HG03520 (cell line): ENCODE measurements around the gene PTPRN2.

Source experiments
- ATAC-seq: cut with Tn5 transposase; IDR thresholded peaks from one replicate; pipeline ENCODE4 v1.9.1; 2021; ENCODE audit warnings: mild to moderate bottlenecking, moderate library complexity; ENCODE audit not compliant: unreplicated experiment

PTPRN2 gene

DNA sequence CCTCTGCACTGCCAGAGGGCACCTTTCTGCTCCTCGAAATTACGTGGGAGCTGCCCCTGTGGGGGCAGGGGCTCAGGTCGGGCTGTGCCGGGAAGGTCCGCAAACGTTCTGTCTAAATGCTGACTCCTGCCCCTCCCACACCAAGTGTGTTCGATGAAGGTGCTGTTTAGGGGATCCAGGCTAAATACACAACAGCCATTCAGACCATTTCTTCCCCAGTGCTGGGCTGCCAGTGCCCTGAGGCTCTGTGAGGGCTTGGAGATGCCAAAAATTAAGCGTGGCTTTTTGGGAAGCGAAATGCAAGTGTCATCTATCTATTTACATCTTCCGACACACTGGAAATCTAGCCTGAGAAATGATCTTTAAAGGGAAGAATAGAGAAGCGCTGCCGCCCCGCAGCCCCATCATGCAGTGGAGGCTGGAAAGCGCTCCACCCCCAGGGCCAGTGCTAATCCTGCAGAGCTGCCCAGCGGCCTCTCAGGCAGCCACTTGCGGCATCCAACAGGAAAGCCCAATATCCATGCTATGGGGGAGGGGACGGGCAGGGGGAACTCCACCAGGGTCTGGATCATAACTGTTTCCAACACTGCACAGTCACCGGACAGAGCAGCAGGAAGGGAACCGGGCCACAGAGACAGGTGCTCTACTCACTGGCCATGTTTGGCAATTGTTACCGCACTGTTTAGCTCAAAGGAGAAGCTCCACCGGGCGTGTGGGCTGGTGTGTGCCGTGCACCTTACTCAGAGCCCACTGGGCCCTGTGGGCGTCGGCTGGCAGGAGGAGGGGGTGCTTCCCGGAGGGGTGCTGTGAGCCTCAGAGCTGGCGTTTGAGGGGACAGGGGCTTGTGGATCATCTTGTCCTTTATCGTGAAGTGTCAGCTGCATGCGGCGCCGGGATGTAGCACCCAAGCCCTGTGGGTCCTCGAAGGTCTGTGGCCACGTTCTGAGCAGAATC, 1045.3 kb downstream of the PTPRN2 start:
- ATAC-seq, result no peak

GRCh38 chr7:157541295-157542067, 1046.1 kb downstream of the PTPRN2 start:
- no peak for ATAC-seq

DNA sequence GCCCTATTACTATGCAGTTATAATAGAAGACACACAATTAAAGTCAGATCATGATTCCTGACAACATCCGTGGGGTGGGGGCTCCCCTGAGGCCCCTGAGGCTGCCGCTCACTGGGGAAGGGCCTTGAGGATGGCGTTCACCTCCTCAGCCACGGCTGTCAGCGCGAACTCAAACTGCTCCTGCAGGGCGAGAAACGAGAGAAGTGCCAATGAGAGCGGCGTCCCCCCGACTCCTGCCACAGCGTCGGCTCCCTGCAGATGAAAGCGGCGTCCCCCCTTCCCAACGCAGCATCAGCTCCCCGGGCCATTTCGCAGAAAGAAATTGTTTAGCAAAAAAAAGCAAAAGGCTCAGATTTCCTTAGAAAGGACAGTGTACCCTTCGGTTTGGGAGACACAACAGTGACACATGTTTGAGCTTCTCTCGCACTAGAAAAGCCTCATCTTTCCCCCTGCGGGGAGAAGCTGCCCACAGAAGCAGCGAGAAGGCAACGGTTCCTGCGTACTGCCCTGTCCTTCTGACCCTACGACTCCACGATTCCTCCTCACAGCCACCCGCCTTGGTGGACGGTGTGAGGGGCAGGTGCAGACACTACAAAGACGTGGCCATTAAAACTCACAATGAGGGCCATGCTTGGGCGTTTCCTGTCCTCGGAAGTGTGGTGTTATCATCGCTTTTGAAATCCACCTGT, 1046.9 kb downstream of the PTPRN2 start:
- no peak for ATAC-seq

DNA sequence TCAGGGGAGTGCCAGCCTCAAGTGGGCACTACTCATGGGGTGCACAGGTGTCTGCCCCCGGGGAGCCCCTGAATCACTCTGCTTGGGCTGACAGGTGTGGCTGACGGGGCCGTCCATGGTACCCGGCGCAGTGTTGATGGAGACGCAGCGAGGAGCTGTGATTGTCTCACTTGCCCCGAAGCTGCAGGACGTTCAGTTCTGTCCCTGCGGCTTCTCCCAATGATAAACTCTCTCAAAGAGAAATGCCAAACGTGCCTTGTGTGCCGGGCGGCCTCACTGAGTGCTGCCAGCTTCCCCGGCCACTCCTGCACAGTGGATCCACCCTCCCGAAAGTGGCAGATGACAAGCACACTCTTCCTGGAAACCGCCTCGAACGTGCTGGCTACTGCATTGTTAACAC, 1047.6 kb downstream of the PTPRN2 start:
- no peak for ATAC-seq

DNA sequence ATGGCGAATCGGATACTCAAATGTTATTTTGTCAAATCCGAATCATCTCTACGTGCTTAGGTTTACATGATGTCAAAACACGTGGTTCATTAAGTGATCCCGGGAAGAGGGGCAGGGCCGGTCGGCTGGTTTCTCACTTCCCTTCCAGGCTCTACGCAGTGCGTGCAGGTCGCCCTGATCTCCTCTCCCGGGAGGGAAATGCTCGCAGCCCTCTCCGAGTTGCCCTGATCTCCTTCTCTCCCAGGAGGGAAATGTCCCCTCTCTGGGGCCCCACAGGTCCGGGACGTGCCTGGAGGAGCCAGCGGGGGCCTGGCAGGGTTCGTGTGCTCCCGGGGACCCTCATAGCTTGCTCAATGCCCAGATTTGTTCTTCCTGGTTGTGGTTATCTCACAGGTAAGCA, 1048.1 kb downstream of the PTPRN2 start:
- no peak for ATAC-seq

- no peak for ATAC-seq
Observed at GRCh38 chr7:157538735-157539134, 1048.9 kb downstream of the PTPRN2 start.

DNA sequence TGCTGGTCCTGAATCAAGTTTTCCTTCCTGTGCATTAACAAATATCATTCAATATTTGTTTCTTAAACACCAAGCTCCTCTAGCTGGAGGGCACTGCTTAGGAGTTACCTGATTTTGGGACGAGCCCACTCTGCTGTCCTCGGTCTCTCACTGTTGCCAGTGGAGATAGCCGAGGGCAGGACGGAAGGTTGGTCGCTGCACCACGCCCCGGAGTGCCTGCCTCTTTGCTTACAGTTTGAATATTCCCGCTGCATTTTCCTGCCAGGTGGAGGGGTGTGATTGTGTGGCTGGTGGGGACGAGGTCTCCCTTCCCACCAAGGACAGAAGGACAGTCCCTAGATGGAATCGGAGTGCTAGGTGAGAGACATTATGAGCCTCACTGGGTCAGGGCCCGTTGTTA, 1049.3 kb downstream of the PTPRN2 start:
- no peak for ATAC-seq

DNA sequence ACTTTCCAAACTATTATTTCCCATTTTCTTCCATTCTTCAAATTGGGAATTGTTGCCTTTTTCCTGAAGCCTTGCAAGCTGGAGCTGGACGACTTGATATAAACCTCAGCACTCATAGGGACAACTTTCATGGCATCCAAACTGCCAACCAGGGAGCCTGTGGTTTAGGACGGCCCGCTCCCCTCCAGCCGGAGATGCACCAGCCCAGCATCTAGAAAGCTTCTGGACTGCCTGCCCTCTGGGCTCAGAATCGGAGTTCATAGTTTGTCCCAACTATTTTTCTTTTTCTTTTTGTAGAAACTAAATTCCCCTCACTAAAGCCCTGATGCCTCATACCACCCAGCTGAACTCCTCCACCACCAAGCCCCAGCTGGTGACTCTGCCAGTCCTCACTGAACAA, 1050.6 kb downstream of the PTPRN2 start:
- ATAC-seq, result no peak

- ATAC-seq, result no peak
Observed at GRCh38 chr7:157532068-157532467, 1055.6 kb downstream of the PTPRN2 start.

- ATAC-seq, result no peak
Observed at GRCh38 chr7:157529768-157530560, 1057.7 kb downstream of the PTPRN2 start.

DNA sequence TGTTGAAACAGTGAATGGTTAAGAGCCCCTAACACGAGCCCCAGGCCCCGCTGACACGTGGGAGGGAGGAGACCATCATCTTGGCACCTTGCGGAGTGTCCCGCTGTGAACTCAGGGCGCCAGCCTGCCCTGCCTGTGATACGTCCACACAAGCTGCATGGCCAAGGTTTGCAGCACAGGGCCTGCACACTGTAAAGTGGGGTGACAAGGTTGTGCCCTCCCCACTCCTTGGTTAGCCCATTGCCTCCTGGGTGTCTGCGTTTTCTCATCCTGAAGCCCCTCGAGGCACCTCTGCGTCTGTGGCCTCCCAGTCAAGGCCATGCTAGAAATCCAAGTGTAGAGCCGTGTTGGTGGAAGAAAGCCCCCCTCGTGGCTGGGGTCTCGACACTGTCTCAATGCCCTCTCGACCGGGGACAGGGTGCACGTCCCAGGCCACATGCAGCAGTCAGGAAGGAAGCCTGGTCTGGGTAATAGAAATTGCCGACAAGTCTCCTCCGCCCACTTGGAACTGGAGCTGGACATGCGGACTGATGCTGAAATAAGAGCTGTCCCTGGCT, 1058.8 kb downstream of the PTPRN2 start:
- no peak for ATAC-seq

- no peak for ATAC-seq
Observed at GRCh38 chr7:157527686-157528085, 1059.9 kb downstream of the PTPRN2 start.

DNA sequence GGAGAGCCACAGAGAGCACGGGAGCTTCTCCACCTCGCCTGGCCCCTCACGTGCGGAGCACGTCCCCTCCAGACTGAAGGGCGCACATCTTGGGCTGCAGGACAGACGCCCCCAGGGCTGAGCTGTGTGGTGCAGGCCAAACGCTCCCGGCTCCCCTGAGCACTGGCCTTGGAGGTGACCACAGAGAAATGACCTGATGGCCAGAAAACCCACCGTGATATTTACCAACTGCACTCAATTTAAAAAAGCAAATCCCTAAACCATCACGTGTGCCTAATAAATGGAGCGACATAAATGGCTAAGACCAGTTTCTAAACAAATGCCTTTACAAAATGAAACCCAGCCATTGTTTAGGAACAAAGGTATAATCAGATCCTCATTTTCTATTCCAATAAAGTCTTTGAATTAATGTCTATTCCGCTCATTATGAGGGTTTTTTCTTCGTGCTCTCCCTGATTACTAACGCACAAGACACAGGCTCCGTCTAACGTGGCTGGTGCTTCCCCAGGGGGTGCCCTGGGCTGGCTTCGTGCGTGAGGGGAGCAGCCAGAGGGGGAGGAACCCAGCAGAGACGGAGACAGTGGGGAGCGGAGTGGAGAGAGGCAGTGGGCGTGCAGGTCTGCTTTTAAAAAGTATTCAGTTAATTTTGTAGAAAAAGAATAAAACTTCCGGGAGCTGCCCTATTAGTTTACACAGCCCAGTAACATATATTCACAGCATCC, 1060.5 kb downstream of the PTPRN2 start:
- ATAC-seq, result no peak

DNA sequence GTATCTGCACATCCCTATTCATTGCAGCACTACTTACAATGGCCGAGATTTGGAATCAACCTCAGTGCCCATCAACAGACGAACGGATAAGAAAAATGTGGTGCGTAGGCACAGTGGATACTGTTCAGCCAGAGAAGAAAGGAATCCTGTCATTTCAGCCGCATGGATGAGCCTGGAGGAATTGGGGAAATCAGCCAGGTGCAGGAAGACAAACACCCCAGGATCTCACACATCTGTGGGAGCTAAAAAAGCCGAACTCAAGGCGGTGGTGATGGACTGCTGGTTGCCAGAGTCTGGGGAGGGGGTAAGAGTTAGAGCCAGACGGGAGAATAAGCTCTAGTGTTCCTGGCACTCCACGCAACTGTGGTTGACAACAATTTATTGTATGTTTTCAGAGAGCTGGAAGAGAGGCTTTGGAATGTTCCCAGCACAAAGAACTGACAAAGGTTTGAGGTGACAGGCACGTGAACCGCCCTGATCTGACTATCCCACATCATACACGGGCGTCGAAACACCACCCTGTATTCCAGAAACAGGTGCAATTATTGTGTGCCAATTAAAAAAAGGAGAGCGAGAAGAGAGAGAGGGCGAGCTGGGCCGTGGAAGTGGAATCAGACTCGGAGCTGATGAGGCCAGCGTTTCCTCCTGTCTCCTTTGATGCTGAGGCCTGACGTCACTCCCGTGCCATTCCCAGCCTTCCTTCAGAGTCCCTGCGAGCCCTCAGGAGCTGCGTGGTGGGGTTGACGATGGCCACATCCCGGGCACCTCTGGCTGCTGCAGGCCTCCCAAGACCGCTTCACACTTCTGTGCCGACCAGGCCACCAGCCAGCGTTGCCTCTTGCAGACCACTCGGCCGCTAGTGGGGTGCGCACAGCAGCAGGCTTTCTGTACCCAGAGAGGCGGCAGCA, 1061.4 kb downstream of the PTPRN2 start:
- no peak for ATAC-seq

GRCh38 chr7:157525491-157525915, 1062.1 kb downstream of the PTPRN2 start:
- ATAC-seq, result no peak

- no peak for ATAC-seq
Observed at GRCh38 chr7:157524731-157525130, 1062.9 kb downstream of the PTPRN2 start.

DNA sequence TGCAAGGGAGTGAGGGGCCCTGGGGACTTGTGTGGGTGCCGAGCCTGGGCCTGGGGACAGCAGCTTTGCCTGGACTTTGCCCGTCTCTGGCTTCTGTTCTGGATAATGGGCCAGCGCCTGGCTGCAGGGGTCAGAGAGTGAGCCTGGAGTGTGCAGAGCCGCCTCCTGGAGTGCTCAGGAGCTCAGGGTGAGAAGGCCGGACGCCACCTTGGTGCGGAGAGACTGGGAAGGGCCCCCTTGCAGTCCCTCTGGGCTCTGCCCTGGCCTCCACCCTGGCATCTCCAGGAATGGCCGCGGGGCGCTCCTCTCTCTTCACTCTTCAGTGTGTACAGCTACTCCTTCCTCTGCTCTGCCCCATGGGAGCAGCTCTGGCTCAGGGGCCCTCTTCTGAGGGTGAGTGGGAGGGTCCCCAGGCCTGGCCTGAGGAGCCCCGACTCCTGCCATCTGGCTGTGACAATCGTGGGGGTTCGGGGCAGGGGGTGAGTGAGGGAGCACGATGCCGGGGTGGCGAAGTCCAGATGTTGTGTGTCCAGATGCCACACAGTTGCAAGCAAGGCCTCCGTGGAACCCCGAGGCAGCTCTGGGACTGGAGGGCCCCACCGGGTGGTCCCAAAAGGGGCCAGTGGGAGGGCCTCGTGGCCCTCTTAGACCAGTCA, 1063.7 kb downstream of the PTPRN2 start:
- ATAC-seq, result no peak

DNA sequence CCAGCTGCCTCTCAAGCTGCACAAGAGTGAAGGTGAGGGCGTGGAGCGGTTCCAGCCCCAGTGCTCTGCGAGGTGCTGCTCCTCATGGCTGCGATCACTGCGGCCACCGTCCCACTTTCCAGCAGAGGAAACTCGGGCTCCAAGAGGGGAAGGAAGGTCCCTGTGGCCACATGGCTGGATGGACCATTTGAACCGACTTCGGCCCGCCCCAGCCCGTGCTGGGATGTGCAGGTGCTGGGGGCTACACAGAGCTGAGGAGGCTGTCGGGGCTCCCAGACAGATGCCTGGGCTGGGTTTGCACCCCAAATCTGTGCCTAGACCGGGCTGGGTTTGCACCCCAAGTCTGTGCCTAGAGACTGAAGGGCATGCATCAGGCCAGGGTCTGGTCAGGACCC, 1064.3 kb downstream of the PTPRN2 start:
- no peak for ATAC-seq
